Glutamatergic neuron (in vitro differentiated cells): ENCODE results near the gene SEMG2. TPM values are rescaled to one million over a fixed set of nuclear protein-coding genes. Genes with fewer than 3 reads are reported as not detected.

ENCODE experiments used
- total RNA-seq: library from RNA; stranded (reverse); fragmentation: NEBNext Ultra II Directional; extraction: Animal tissue kit (Norgen Biotek cat#: 25700); gene quantifications from one replicate; pipeline ENCODE4 v1.2.1, GENCODE V29; 2021; ENCODE audit not compliant: unreplicated experiment

The SEMG2 gene
- total RNA-seq, 1 donor from 2014 or later: not detected

Other genes starting within 250 kb of the SEMG2 start
- gene KCNS1, start 120.2 kb upstream of the SEMG2 start, total RNA-seq: not detected
- not detected for gene WFDC5, start 106.2 kb upstream of the SEMG2 start, total RNA-seq
- not detected for gene WFDC12, start 96.9 kb upstream of the SEMG2 start, total RNA-seq
- not detected for gene PI3, start 46.5 kb upstream of the SEMG2 start, total RNA-seq
- gene SEMG1, start 14.3 kb upstream of the SEMG2 start, total RNA-seq: not detected
- not detected for gene SLPI, start 33.2 kb downstream of the SEMG2 start, total RNA-seq
- gene RBPJL, start 85.5 kb downstream of the SEMG2 start, total RNA-seq: not detected
- gene MATN4, start 86.9 kb downstream of the SEMG2 start, total RNA-seq: not detected
- 0.61 TPM for gene SDC4, start 127.1 kb downstream of the SEMG2 start, total RNA-seq
- 17.7 TPM for gene SYS1, start 141.8 kb downstream of the SEMG2 start, total RNA-seq
- not detected for gene TP53TG5, start 157.0 kb downstream of the SEMG2 start, total RNA-seq
- gene DBNDD2, start 186.9 kb downstream of the SEMG2 start, total RNA-seq: 4.1 TPM
- gene PIGT, start 194.8 kb downstream of the SEMG2 start, total RNA-seq: 55.5 TPM
- gene WFDC2, start 248.4 kb downstream of the SEMG2 start, total RNA-seq: 4.8 TPM